Peyer's patch (tissue), 4 donors: ENCODE measurements around the gene SNRPD2. TPM values are rescaled to one million over a fixed set of nuclear protein-coding genes. Genes with fewer than 3 reads are reported as not detected.
A peak's percentile ranks its signal among the peaks of the same experiment; 100 is the strongest.

Source experiments
- DNase-seq, 3 donors: peaks; one replicate each; pipeline ENCODE4 v3.0.0-alpha.2; 2017 to 2019
- H3K27ac ChIP-seq, 4 donors: fragments of 200-600 bp; sonication (generic); one replicate each; pipeline ENCODE4 v1.5.1; 2016 to 2019
- H3K27me3 ChIP-seq, 2 donors: fragments of 200-600 bp; sonication (generic); one replicate each; pipeline ENCODE4 v1.5.1; 2019
- H3K36me3 ChIP-seq, 3 donors: fragments of 200-600 bp; sonication (generic); one replicate each; pipeline ENCODE4 v1.5.1; 2016 to 2019
- H3K4me1 ChIP-seq, 4 donors: fragments of 200-600 bp; sonication (generic); one replicate each; pipeline ENCODE4 v1.5.1; 2016 to 2019
- H3K4me3 ChIP-seq, 4 donors: fragments of 200-600 bp; sonication (generic); 1 replicate in 3 of 4; 2 replicates in 1 of 4; pipeline ENCODE4 v1.5.1; 2016 to 2019; ENCODE audit warnings: mild to moderate bottlenecking in 1 of 4
- H3K9me3 ChIP-seq, 4 donors: fragments of 200-600 bp; sonication (generic); one replicate each; pipeline ENCODE4 v1.5.1; 2016 to 2019; ENCODE audit warnings: mild to moderate bottlenecking in 1 of 4
- CTCF ChIP-seq, 6 experiments: fragments of 450-650 bp in 4 of 6; fragments of 200-600 bp in 2 of 6; sonication (generic) in 1 of 6; IDR thresholded peaks; one replicate each; pipeline ENCODE4 v1.5.1; 2017 to 2019; ENCODE audit warnings: antibody characterized with exemption in 6 of 6, mild to moderate bottlenecking in 3 of 6, moderate library complexity in 1 of 6
- POLR2A ChIP-seq, 2 donors: fragments of 450-650 bp; IDR thresholded peaks; one replicate each; pipeline ENCODE4 v1.5.1; 2017; ENCODE audit warnings: antibody characterized with exemption in 2 of 2, mild to moderate bottlenecking in 2 of 2, moderate library complexity in 2 of 2
- total RNA-seq, 4 donors: library from RNA; depleted of rRNA; stranded (reverse); fragments of >200 nt; gene quantifications; one replicate each; pipeline ENCODE4 v1.1.0, GENCODE V29; 2016

The SNRPD2 gene
- total RNA-seq, 4 donors from 2014 or later: 47.3 to 86.2 (median 67.3) TPM

GRCh38 chr19:45655073-45655472, 36.7 kb downstream of the SNRPD2 start:
- no peak for DNase-seq
- H3K9me3 ChIP-seq: no peaks in the 10 kb centered on the region
- no peak for TF ChIP-seq CTCF (IDR thresholded peaks at IDR 0.05)
- TF ChIP-seq POLR2A (IDR thresholded peaks at IDR 0.05): no peak
- H3K27me3 ChIP-seq: no peaks in the 10 kb centered on the region
- no peaks in the 10 kb centered on the region for H3K36me3 ChIP-seq
- no peak overlapping the region for H3K4me3 ChIP-seq
- no peak overlapping the region for H3K27ac ChIP-seq
- no peaks in the 10 kb centered on the region for H3K4me1 ChIP-seq

GRCh38 chr19:45653634-45654033, 38.1 kb downstream of the SNRPD2 start:
- H3K27ac ChIP-seq: no peak overlapping the region
- no peaks in the 10 kb centered on the region for H3K9me3 ChIP-seq
- no peak overlapping the region for H3K4me3 ChIP-seq
- no peaks in the 10 kb centered on the region for H3K4me1 ChIP-seq
- H3K27me3 ChIP-seq: no peaks in the 10 kb centered on the region
- no peak for TF ChIP-seq POLR2A (IDR thresholded peaks at IDR 0.05)
- no peak for TF ChIP-seq CTCF (IDR thresholded peaks at IDR 0.05)
- no peaks in the 10 kb centered on the region for H3K36me3 ChIP-seq
- DNase-seq: no peak

GRCh38 chr19:45650722-45651121, 41.0 kb downstream of the SNRPD2 start:
- DNase-seq: no peak
- H3K4me3 ChIP-seq: no peak overlapping the region
- TF ChIP-seq POLR2A (IDR thresholded peaks at IDR 0.05): no peak
- TF ChIP-seq CTCF (IDR thresholded peaks at IDR 0.05): no peak
- peaks cover 0 to 7% (median 1%) of the 10 kb centered on the region in 4 donors for H3K4me1 ChIP-seq
- no peaks in the 10 kb centered on the region for H3K27me3 ChIP-seq
- H3K9me3 ChIP-seq: no peaks in the 10 kb centered on the region
- no peaks in the 10 kb centered on the region for H3K36me3 ChIP-seq
- no peak overlapping the region for H3K27ac ChIP-seq

GRCh38 chr19:45646345-45646698, 45.4 kb downstream of the SNRPD2 start:
- TF ChIP-seq CTCF (IDR thresholded peaks at IDR 0.05) (no peak), POLR2A (IDR thresholded peaks at IDR 0.05) (no peak)
- H3K27ac ChIP-seq: no peak overlapping the region
- peaks cover 0 to 8% of the 10 kb centered on the region in 2 donors for H3K27me3 ChIP-seq
- peak overlapping the region in 3 of 4 donors; percentile 38 to 44 (median 40) for H3K4me3 ChIP-seq
- H3K4me1 ChIP-seq: peaks cover 0 to 35% (median 12%) of the 10 kb centered on the region in 4 donors
- no peak for DNase-seq
- no peaks in the 10 kb centered on the region for H3K9me3 ChIP-seq
- no peaks in the 10 kb centered on the region for H3K36me3 ChIP-seq

GRCh38 chr19:45645631-45646344, 46.0 kb downstream of the SNRPD2 start:
- peak overlapping the region in 2 of 4 donors; percentile 15 to 37 for H3K27ac ChIP-seq
- H3K36me3 ChIP-seq: no peaks in the 10 kb centered on the region
- peak; percentile 73 to 92 (median 83) for DNase-seq
- no peak for TF ChIP-seq POLR2A (IDR thresholded peaks at IDR 0.05)
- TF ChIP-seq CTCF (IDR thresholded peaks at IDR 0.05): no peak
- H3K9me3 ChIP-seq: no peaks in the 10 kb centered on the region
- peaks cover 0 to 8% of the 10 kb centered on the region in 2 donors for H3K27me3 ChIP-seq
- peaks cover 0 to 41% (median 15%) of the 10 kb centered on the region in 4 donors for H3K4me1 ChIP-seq
- H3K4me3 ChIP-seq: peak overlapping the region; percentile 31 to 44 (median 39)
